ENCODE results near the gene DNALI1.
"Not testable (repeated sequence)": the region's sequence is repeated elsewhere in the genome, so short reads cannot be mapped to it uniquely, and the experiment has no call there.

DNALI1 gene

DNA sequence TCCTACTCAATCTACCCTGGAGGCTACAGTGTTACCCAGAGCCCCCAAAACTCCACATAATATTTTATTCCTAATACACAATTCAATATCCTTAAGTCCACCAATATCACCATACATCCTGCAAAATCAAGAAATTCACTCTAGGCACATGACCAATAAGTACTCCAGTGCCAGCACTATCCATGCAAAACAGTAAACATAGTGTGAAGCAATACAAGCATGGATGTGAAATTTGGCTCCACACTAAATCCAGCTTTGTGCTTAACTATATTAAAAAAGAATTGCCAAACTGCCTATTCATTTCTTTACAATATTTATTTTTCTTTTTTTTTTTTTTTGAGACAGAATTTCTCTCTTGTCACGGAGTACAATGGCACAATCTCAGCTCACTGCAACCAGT, 39.2 kb upstream of the DNALI1 start:
- H3K79me1 ChIP-seq (ENCODE audit: low read length), result peaks cover 3% of the 10 kb centered on the region
- no peak overlapping the region for H3K27ac ChIP-seq (ENCODE audit: low read depth, low read length)
- no peak overlapping the region for H3K9ac ChIP-seq (ENCODE audit: low read length)
- no peak for DNase-seq
- H3K36me3 ChIP-seq (ENCODE audit: control insufficient read depth, insufficient read depth, low read length), result no peaks in the 10 kb centered on the region
- H3K27me3 ChIP-seq (ENCODE audit: insufficient read depth, low read length, poor library complexity), result no peaks in the 10 kb centered on the region
- no peak overlapping the region for H4K8ac ChIP-seq (ENCODE audit: low read depth, low read length)
- H3K23ac ChIP-seq (ENCODE audit: low read length), result no peak overlapping the region
- H3K4ac ChIP-seq (ENCODE audit: low read depth, low read length), result no peak overlapping the region
- H3K18ac ChIP-seq (ENCODE audit: low read length), result no peak overlapping the region
- no peak overlapping the region for H2BK120ac ChIP-seq (ENCODE audit: low read depth, low read length)
- no peaks in the 10 kb centered on the region for H3K79me2 ChIP-seq (ENCODE audit: control insufficient read depth, insufficient read depth, low read length)
- no peak overlapping the region for H4K5ac ChIP-seq (ENCODE audit: low read length)
- H2BK5ac ChIP-seq (ENCODE audit: low read length), result no peak overlapping the region
- no peak overlapping the region for H3K4me2 ChIP-seq (ENCODE audit: low read length)
- no CpG with 5 or more reads among the region's 1 CpG for whole genome bisulfite sequencing (ENCODE audit: extremely low coverage, insufficient coverage, low lambda C conversion rate)
- H2AK5ac ChIP-seq (ENCODE audit: low read length), result no peak overlapping the region
- no peak overlapping the region for H2BK15ac ChIP-seq (replicated peaks; ENCODE audit: low read depth)
- peaks cover 3% of the 10 kb centered on the region for H3K4me1 ChIP-seq (ENCODE audit: control insufficient read depth, low read depth, low read length)
- no peak overlapping the region for H3K4me3 ChIP-seq (ENCODE audit: low read length)
- no peak overlapping the region for H3K56ac ChIP-seq (ENCODE audit: low read length)

DNA sequence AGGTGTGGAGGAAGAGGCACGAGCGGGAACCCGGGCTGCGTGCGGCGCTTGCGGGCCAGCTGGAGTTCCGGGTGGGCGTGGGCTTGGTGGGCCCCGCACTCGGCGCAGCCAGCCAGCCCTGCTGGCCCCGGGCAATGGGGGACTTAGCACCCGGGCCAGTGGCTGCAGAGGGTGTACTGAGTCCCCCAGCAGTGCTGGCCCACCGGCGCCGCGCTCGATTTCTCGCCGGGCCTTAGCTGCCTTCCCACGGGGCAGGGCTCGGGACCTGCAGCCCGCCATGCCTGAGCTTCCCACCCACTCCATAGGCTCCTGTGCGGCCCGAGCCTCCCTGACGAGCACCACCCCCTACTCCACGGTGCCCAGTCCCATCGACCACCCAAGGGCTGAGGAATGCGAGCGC, 38.5 kb upstream of the DNALI1 start:
- H2BK15ac ChIP-seq (replicated peaks; ENCODE audit: low read depth); H3K27me3 ChIP-seq (ENCODE audit: insufficient read depth, low read length, poor library complexity); DNase-seq; H3K9ac ChIP-seq (ENCODE audit: low read length); H3K4ac ChIP-seq (ENCODE audit: low read depth, low read length); H3K27ac ChIP-seq (ENCODE audit: low read depth, low read length); H4K5ac ChIP-seq (ENCODE audit: low read length); H2BK5ac ChIP-seq (ENCODE audit: low read length); H3K79me1 ChIP-seq (ENCODE audit: low read length); H3K23ac ChIP-seq (ENCODE audit: low read length); H3K4me1 ChIP-seq (ENCODE audit: control insufficient read depth, low read depth, low read length); H3K18ac ChIP-seq (ENCODE audit: low read length); H3K36me3 ChIP-seq (ENCODE audit: control insufficient read depth, insufficient read depth, low read length); H3K79me2 ChIP-seq (ENCODE audit: control insufficient read depth, insufficient read depth, low read length); H4K8ac ChIP-seq (ENCODE audit: low read depth, low read length); H2AK5ac ChIP-seq (ENCODE audit: low read length); H3K56ac ChIP-seq (ENCODE audit: low read length); H3K4me3 ChIP-seq (ENCODE audit: low read length); H3K4me2 ChIP-seq (ENCODE audit: low read length); H2BK120ac ChIP-seq (ENCODE audit: low read depth, low read length): not testable (repeated sequence)
- no CpG with 5 or more reads among the region's 31 CpGs for WGBS (ENCODE audit: extremely low coverage, insufficient coverage, low lambda C conversion rate)

DNA sequence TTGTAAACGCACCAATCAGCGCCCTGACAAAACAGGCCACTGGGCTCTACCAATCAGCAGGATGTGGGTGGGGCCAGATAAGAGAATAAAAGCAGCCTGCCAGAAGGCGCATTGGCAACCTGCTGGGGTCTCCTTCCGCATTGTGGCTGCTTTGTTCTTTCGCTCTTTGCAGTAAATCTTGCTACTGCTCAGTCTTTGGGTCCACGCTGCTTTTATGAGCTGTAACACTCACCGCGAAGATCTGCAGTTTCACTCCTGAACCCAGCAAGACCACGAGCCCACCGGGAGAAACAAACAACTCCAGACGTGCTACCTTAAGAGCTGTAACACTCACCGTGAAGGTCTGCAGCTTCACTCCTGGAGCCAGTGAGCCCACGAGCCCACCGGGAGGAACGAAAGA, 37.8 kb upstream of the DNALI1 start:
- H3K4me1 ChIP-seq (ENCODE audit: control insufficient read depth, low read depth, low read length); H3K56ac ChIP-seq (ENCODE audit: low read length); H3K27me3 ChIP-seq (ENCODE audit: insufficient read depth, low read length, poor library complexity); H4K8ac ChIP-seq (ENCODE audit: low read depth, low read length); H3K36me3 ChIP-seq (ENCODE audit: control insufficient read depth, insufficient read depth, low read length); H3K4me2 ChIP-seq (ENCODE audit: low read length); H3K79me1 ChIP-seq (ENCODE audit: low read length); H3K18ac ChIP-seq (ENCODE audit: low read length); H3K4ac ChIP-seq (ENCODE audit: low read depth, low read length); H4K5ac ChIP-seq (ENCODE audit: low read length); H3K9ac ChIP-seq (ENCODE audit: low read length); H2BK15ac ChIP-seq (replicated peaks; ENCODE audit: low read depth); DNase-seq; H2BK5ac ChIP-seq (ENCODE audit: low read length); H2AK5ac ChIP-seq (ENCODE audit: low read length); H3K23ac ChIP-seq (ENCODE audit: low read length); H3K4me3 ChIP-seq (ENCODE audit: low read length); H3K27ac ChIP-seq (ENCODE audit: low read depth, low read length); H2BK120ac ChIP-seq (ENCODE audit: low read depth, low read length); H3K79me2 ChIP-seq (ENCODE audit: control insufficient read depth, insufficient read depth, low read length): not testable (repeated sequence)
- no CpG with 5 or more reads among the region's 15 CpGs for WGBS (ENCODE audit: extremely low coverage, insufficient coverage, low lambda C conversion rate)

DNA sequence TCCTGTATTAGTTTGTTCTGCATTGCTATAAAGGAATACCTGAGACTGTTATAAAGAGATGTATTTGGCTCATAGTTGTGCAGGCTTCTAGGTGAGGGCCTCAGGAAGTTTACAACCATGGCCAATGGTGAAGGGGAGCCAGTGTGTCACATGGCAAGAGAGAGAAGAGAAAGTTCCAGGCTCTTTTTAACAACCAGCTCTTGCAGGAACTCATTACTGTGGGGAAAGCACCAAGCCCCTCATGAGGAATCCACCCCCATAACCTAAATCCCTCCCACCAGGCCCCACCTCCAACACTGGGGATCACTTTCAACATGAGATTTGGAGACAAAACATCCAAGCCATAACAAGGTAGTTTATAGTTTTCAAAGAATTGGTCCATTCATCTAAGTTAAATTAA, 37.1 kb upstream of the DNALI1 start:
- Histone ChIP-seq H2BK15ac (replicated peaks; ENCODE audit: low read depth) (no peak overlapping the region), H3K79me1 (ENCODE audit: low read length) (no peaks in the 10 kb centered on the region), H3K9ac (ENCODE audit: low read length) (no peak overlapping the region), H2AK5ac (ENCODE audit: low read length) (no peak overlapping the region), H2BK5ac (ENCODE audit: low read length) (no peak overlapping the region), H3K56ac (ENCODE audit: low read length) (no peak overlapping the region), H3K27me3 (ENCODE audit: insufficient read depth, low read length, poor library complexity) (no peaks in the 10 kb centered on the region), H3K4ac (ENCODE audit: low read depth, low read length) (no peak overlapping the region), H3K79me2 (ENCODE audit: control insufficient read depth, insufficient read depth, low read length) (no peaks in the 10 kb centered on the region), H3K18ac (ENCODE audit: low read length) (no peak overlapping the region), H3K4me2 (ENCODE audit: low read length) (no peak overlapping the region), H4K8ac (ENCODE audit: low read depth, low read length) (no peak overlapping the region), H3K36me3 (ENCODE audit: control insufficient read depth, insufficient read depth, low read length) (no peaks in the 10 kb centered on the region), H3K4me1 (ENCODE audit: control insufficient read depth, low read depth, low read length) (no peaks in the 10 kb centered on the region), H3K27ac (ENCODE audit: low read depth, low read length) (no peak overlapping the region), H2BK120ac (ENCODE audit: low read depth, low read length) (no peak overlapping the region), H4K5ac (ENCODE audit: low read length) (no peak overlapping the region), H3K23ac (ENCODE audit: low read length) (no peak overlapping the region), H3K4me3 (ENCODE audit: low read length) (no peak overlapping the region)
- DNase-seq, result no peak

DNA sequence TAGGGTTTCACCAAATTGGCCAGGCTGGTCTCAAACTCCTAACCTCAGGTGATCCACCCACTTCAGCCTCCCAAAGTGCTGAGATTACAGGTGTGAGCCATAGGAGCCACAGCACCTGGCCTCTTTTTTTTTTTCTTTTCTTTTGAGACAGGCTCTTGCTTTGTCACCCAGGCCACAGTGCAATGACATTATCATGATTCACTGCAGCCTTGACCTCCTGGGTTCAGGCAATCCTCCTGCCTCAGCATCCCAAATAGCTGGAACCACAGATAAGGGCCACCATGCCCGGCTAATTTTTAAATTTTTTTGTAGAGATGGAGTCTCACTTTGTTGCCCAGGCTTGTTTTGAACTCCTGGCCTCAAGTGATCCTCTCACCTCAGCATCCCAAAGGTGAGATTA, 26.9 kb upstream of the DNALI1 start:
- not testable (repeated sequence) for H3K18ac ChIP-seq (ENCODE audit: low read length); H3K36me3 ChIP-seq (ENCODE audit: control insufficient read depth, insufficient read depth, low read length); H2BK120ac ChIP-seq (ENCODE audit: low read depth, low read length); H3K27me3 ChIP-seq (ENCODE audit: insufficient read depth, low read length, poor library complexity); H3K4me1 ChIP-seq (ENCODE audit: control insufficient read depth, low read depth, low read length); H3K9ac ChIP-seq (ENCODE audit: low read length); H3K79me2 ChIP-seq (ENCODE audit: control insufficient read depth, insufficient read depth, low read length); H4K8ac ChIP-seq (ENCODE audit: low read depth, low read length); H3K23ac ChIP-seq (ENCODE audit: low read length); H3K27ac ChIP-seq (ENCODE audit: low read depth, low read length); H3K4me2 ChIP-seq (ENCODE audit: low read length); H3K4ac ChIP-seq (ENCODE audit: low read depth, low read length); H2AK5ac ChIP-seq (ENCODE audit: low read length); H2BK15ac ChIP-seq (replicated peaks; ENCODE audit: low read depth); H4K5ac ChIP-seq (ENCODE audit: low read length); H3K56ac ChIP-seq (ENCODE audit: low read length); H3K79me1 ChIP-seq (ENCODE audit: low read length); H2BK5ac ChIP-seq (ENCODE audit: low read length); H3K4me3 ChIP-seq (ENCODE audit: low read length); DNase-seq
- WGBS (ENCODE audit: extremely low coverage, insufficient coverage, low lambda C conversion rate), result no CpG with 5 or more reads among the region's 1 CpG

DNA sequence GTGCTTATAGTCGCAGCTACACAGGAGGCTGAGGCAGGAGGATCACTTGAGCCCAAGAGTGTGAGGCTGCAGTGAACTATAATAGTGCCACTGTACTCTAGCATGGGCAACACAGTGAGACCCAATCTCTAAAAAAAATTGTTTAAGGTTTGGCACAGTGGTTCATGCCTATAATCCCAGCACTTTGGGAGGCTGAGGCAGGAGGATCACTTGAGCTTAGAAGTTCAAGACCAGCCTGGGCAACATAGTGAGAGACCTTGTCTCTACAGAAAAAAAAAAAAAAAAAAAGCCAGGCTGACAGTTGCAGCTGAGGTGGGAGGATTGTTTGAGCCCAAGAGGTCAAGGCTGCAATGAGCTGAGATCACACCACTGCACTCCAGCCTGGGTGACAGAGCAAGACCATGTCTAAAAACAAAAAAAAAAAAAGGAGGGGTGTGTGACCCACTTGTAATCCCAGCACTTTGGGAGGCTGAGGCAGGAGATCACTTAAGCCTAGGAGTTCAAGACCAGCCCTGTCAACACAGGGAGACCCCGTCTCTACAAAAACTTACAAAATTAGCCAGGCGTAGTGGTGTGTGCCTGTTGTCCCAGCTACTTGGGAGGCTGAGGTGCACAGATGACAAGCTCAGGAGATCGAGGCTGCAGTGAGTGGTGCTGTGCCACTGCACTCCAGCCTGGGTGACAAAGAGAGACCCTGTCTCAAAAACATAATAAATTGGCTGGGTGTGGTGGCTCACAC, 24.2 kb upstream of the DNALI1 start:
- H3K79me2 ChIP-seq (ENCODE audit: control insufficient read depth, insufficient read depth, low read length); H3K56ac ChIP-seq (ENCODE audit: low read length); H2BK15ac ChIP-seq (replicated peaks; ENCODE audit: low read depth); H4K5ac ChIP-seq (ENCODE audit: low read length); H3K9ac ChIP-seq (ENCODE audit: low read length); H2BK5ac ChIP-seq (ENCODE audit: low read length); H3K79me1 ChIP-seq (ENCODE audit: low read length); H2BK120ac ChIP-seq (ENCODE audit: low read depth, low read length); H4K8ac ChIP-seq (ENCODE audit: low read depth, low read length); H3K4me2 ChIP-seq (ENCODE audit: low read length); DNase-seq; H3K23ac ChIP-seq (ENCODE audit: low read length); H3K4me3 ChIP-seq (ENCODE audit: low read length); H3K18ac ChIP-seq (ENCODE audit: low read length); H3K36me3 ChIP-seq (ENCODE audit: control insufficient read depth, insufficient read depth, low read length); H2AK5ac ChIP-seq (ENCODE audit: low read length); H3K4ac ChIP-seq (ENCODE audit: low read depth, low read length); H3K27me3 ChIP-seq (ENCODE audit: insufficient read depth, low read length, poor library complexity); H3K4me1 ChIP-seq (ENCODE audit: control insufficient read depth, low read depth, low read length); H3K27ac ChIP-seq (ENCODE audit: low read depth, low read length): not testable (repeated sequence)
- no CpG with 5 or more reads among the region's 4 CpGs for WGBS (ENCODE audit: extremely low coverage, insufficient coverage, low lambda C conversion rate)
